CD4-positive, alpha-beta T cell (primary cell): ENCODE results near the gene GPR61. TPM values are rescaled to one million over a fixed set of nuclear protein-coding genes. Genes with fewer than 3 reads are reported as not detected.

ENCODE experiments used
- ATAC-seq: fragments of 200-7000 bp; cut with Tn5 transposase; one replicate; pipeline ENCODE4 v1.10.0; 2022; ENCODE audit warnings: mild to moderate bottlenecking; ENCODE audit not compliant: poor library complexity
- CTCF ChIA-PET: fragments of 350-600 bp; sonication (Branson Sonifier 250); formaldehyde crosslinking; loops from one replicate; lab custom pipeline; 2021; ENCODE audit warnings: antibody characterized with exemption, inconsistent platforms; lab: Charles Lee
- POLR2A ChIA-PET: fragments of 350-600 bp; sonication (Branson Sonifier 250); formaldehyde crosslinking; loops from one replicate; lab custom pipeline; 2021; ENCODE audit warnings: antibody characterized with exemption, inconsistent platforms; lab: Charles Lee
- DNase-seq, 14 experiments: peaks; one replicate each; pipeline ENCODE4 v3.0.0-alpha.2; 2013 to 2020; ENCODE audit warnings: mixed read lengths in 2 of 14
- H3K27ac ChIP-seq, 2 donors: one replicate each; pipeline versions ENCODE4 v1.5.1 to v1.7.0; 2013; ENCODE audit warnings: low read length in 2 of 2, low read depth in 1 of 2, mild to moderate bottlenecking in 1 of 2
- H3K27me3 ChIP-seq, 2 experiments: 1 replicate in 1 of 2; 2 replicates in 1 of 2; pipeline versions ENCODE4 v1.6.1 to v1.7.0; 2013; ENCODE audit warnings: low read length in 2 of 2, control low read depth in 1 of 2, mild to moderate bottlenecking in 1 of 2, moderate library complexity in 1 of 2; ENCODE audit not compliant: insufficient read depth in 2 of 2, control insufficient read depth in 1 of 2
- H3K36me3 ChIP-seq: one replicate; pipeline ENCODE4 v1.6.1; 2013; ENCODE audit warnings: low read length, control low read depth; ENCODE audit not compliant: insufficient read depth
- H3K4me1 ChIP-seq: one replicate; pipeline ENCODE4 v1.6.1; 2013; ENCODE audit warnings: low read length, control low read depth; ENCODE audit not compliant: insufficient read depth
- H3K4me3 ChIP-seq: one replicate; pipeline ENCODE4 v1.5.1; 2013; ENCODE audit warnings: mild to moderate bottlenecking, low read length, moderate library complexity
- H3K9me3 ChIP-seq, 2 experiments: 1 replicate in 1 of 2; 2 replicates in 1 of 2; pipeline versions ENCODE4 v1.6.1 to v1.7.0; 2013; ENCODE audit warnings: low read length in 2 of 2, mild to moderate bottlenecking in 2 of 2, control low read depth in 1 of 2, moderate library complexity in 1 of 2; ENCODE audit not compliant: control insufficient read depth in 1 of 2, insufficient read depth in 1 of 2
- H3K27ac Mint-ChIP-seq: one replicate; pipeline ENCODE4 v1.8.0; 2020; ENCODE audit warnings: mixed read lengths
- H3K27me3 Mint-ChIP-seq: one replicate; pipeline ENCODE4 v1.8.0; 2021; ENCODE audit warnings: mixed read lengths
- H3K36me3 Mint-ChIP-seq: one replicate; pipeline ENCODE4 v1.8.0; 2021; ENCODE audit warnings: low read depth, mixed read lengths
- H3K4me1 Mint-ChIP-seq: one replicate; pipeline ENCODE4 v1.8.0; 2021; ENCODE audit warnings: low read depth, mixed read lengths
- H3K4me3 Mint-ChIP-seq: one replicate; pipeline ENCODE4 v1.8.0; 2020; ENCODE audit warnings: mild to moderate bottlenecking, mixed read lengths
- H3K9me3 Mint-ChIP-seq: one replicate; pipeline ENCODE4 v1.8.0; 2020; ENCODE audit warnings: mixed read lengths
- CTCF ChIP-seq: fragments of 200-600 bp; IDR thresholded peaks from one replicate; pipeline ENCODE4 v1.8.0; 2022; ENCODE audit warnings: antibody characterized with exemption, mild to moderate bottlenecking
- intact Hi-C, 2 experiments: fragments of 100-400 bp; cut with DNase I in 1 of 2; cut with micrococcal nuclease in 1 of 2; formaldehyde crosslinking; loops; one replicate each; pipeline versions ENCODE4 v1.15.1 to v1.9.0; 2023 to 2025; cut with DNase I, micrococcal nuclease
- total RNA-seq, 174 experiments: library from RNA in 2 of 174; stranded (reverse) in 2 of 174; gene quantifications; one replicate each; pipeline ENCODE4 v1.2.3 and lab custom pipeline; 2021 to 2026

Gene GPR61
- total RNA-seq, 2 experiments from 2014 or later = 0.53 to 0.85 TPM

GRCh38 chr1:109592916-109593315, 53.2 kb downstream of the GPR61 start:
- peaks cover 80% of the 10 kb centered on the region for H3K36me3 Mint-ChIP-seq
- peaks cover 53% of the 10 kb centered on the region for H3K36me3 ChIP-seq
- intact Hi-C loops = loop anchor here in 1 of 2 experiments (5.0 kb wide), 1 partner anchor 39 kb away; no protein-coding TSS in a partner anchor

GRCh38 chr1:109595531-109595930, 55.9 kb downstream of the GPR61 start:
- no peaks in the 10 kb centered on the region for H3K9me3 Mint-ChIP-seq
- POLR2A ChIA-PET = no interaction called here
- Histone ChIP-seq H3K9me3 (no peaks in the 10 kb centered on the region), H3K27ac (no peak overlapping the region), H3K4me1 (no peaks in the 10 kb centered on the region), H3K36me3 (peaks cover 36% of the 10 kb centered on the region), H3K4me3 (no peak overlapping the region), H3K27me3 (no peaks in the 10 kb centered on the region)
- H3K36me3 Mint-ChIP-seq = peaks cover 63% of the 10 kb centered on the region
- H3K4me3 Mint-ChIP-seq = no peak overlapping the region
- no peak for ATAC-seq
- H3K27ac Mint-ChIP-seq = no peak overlapping the region
- CTCF ChIA-PET = interaction anchor here (1.6 to 2.3 kb wide), 2 partner anchors 20 to 45 kb away, joined by 4 to 6 read pairs; no protein-coding TSS in a partner anchor
- intact Hi-C loops = no loop called here
- no peaks in the 10 kb centered on the region for H3K4me1 Mint-ChIP-seq
- no peaks in the 10 kb centered on the region for H3K27me3 Mint-ChIP-seq
- DNase-seq = no peak
- no peak for TF ChIP-seq CTCF

More at GRCh38 chr1:109592916-109593315, 53.2 kb downstream of the GPR61 start:
- DNase-seq (no peak), ATAC-seq (no peak)
- no peak overlapping the region for H3K27ac Mint-ChIP-seq
- Histone ChIP-seq H3K4me3 (no peak overlapping the region), H3K27ac (no peak overlapping the region), H3K4me1 (no peaks in the 10 kb centered on the region), H3K27me3 (no peaks in the 10 kb centered on the region), H3K9me3 (no peaks in the 10 kb centered on the region)
- no peaks in the 10 kb centered on the region for H3K4me1 Mint-ChIP-seq
- no peaks in the 10 kb centered on the region for H3K27me3 Mint-ChIP-seq
- no peaks in the 10 kb centered on the region for H3K9me3 Mint-ChIP-seq
- POLR2A ChIA-PET = no interaction called here
- TF ChIP-seq CTCF = no peak
- CTCF ChIA-PET = interaction anchor here (0.6 to 0.9 kb wide), 2 partner anchors 16 to 47 kb away, joined by 3 to 5 read pairs; no protein-coding TSS in a partner anchor
- H3K4me3 Mint-ChIP-seq = no peak overlapping the region

Other genes starting within 250 kb of the GPR61 start
- gene MYBPHL, start 232.9 kb upstream of the GPR61 start, total RNA-seq = not detected
- under 1 TPM; 0.22 to 0.73 TPM for gene SORT1, start 142.0 kb upstream of the GPR61 start, total RNA-seq
- gene PSMA5, start 113.4 kb upstream of the GPR61 start, total RNA-seq = 10 to 100 TPM; 29.8 to 33.8 TPM
- gene SYPL2, start 73.3 kb upstream of the GPR61 start, total RNA-seq = not detected
- 10 to 100 TPM; 11.8 to 13.1 TPM for gene ATXN7L2, start 56.0 kb upstream of the GPR61 start, total RNA-seq
- gene CYB561D1, start 45.8 kb upstream of the GPR61 start, total RNA-seq = 10 to 100 TPM; 12.0 to 15.0 TPM
- 10 to 100 TPM; 16.9 TPM for gene AMIGO1, start 30.1 kb upstream of the GPR61 start, total RNA-seq
- gene GNAI3, start 8.7 kb downstream of the GPR61 start, total RNA-seq = 1 to 10 TPM; 5.1 to 5.4 TPM
- not detected for gene GNAT2, start 79.7 kb downstream of the GPR61 start, total RNA-seq
- 100 to 1,000 TPM; 170 to 191 TPM for gene AMPD2, start 80.0 kb downstream of the GPR61 start, total RNA-seq
- gene GSTM4, start 116.2 kb downstream of the GPR61 start, total RNA-seq = 10 to 100 TPM; 17.7 to 20.7 TPM
- gene GSTM2, start 128.2 kb downstream of the GPR61 start, total RNA-seq = 100 to 1,000 TPM; 106 to 107 TPM
- gene GSTM1, start 147.9 kb downstream of the GPR61 start, total RNA-seq = 10 to 100 TPM; 31.9 to 36.2 TPM
- gene GSTM5, start 172.4 kb downstream of the GPR61 start, total RNA-seq = under 1 TPM; 0.20 to 0.36 TPM
- 10 to 100 TPM; 14.8 to 15.4 TPM for gene GSTM3, start 201.2 kb downstream of the GPR61 start, total RNA-seq
- not detected for gene EPS8L3, start 224.1 kb downstream of the GPR61 start, total RNA-seq